ENCODE measurements around the gene EIF1AD.

DNA sequence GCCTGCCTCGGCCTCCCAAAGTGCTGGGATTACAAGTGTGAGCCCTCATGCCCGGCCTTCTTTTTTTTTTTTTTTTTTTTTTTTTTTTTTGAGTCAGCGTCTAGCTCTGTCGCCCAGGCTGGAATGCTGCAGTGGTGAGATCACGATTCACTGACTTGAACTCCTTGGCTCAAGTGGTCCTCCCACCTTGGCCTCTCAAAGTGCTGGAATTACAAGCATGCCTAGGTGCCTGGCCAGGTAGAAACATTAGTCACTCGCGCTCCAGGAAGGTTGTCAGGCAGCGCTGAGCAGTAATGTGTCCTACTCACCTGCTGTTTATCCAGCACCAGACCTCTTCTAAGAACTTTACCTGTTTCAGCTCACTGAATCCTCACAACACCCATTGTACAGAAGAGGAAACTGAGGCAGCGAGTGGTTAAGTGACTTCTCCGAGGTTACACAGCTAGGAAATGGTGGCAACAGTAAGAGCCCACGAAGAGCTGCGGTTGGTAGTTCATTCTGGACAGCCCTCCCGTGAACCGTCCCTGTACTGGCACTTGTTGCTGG is 9.4 kb upstream of the EIF1AD start:
- no peak for TF ChIP-seq CTCF (conservative IDR thresholded peaks at IDR 0.05)
- no peak for TF ChIP-seq EZH2 (IDR thresholded peaks at IDR 0.05; ENCODE audit: low read depth)

All from PC-9 (cell line).